B cell (primary cell): ENCODE measurements around the gene KCNJ10.

ENCODE experiments used
- CTCF ChIP-seq: fragments of 200-600 bp; IDR thresholded peaks from one replicate; pipeline ENCODE4 v1.8.0; 2022; ENCODE audit warnings: antibody characterized with exemption, mild to moderate bottlenecking
- EZH2 ChIP-seq: IDR thresholded peaks from 2 replicates; pipeline ENCODE4 v1.6.1; 2012; ENCODE audit warnings: borderline replicate concordance, low read depth, mild to moderate bottlenecking, moderate library complexity, low read length; ENCODE audit not compliant: insufficient read depth, poor library complexity, severe bottlenecking

GRCh38 chr1:160098852-160099561 is 29.0 kb upstream of the KCNJ10 start:
- TF ChIP-seq CTCF = no peak
- no peak for TF ChIP-seq EZH2
